ENCODE results near the gene CPNE7.

CPNE7 gene

GRCh38 chr16:89575247-89576152 lies at the start of gene CPNE7:
TSS of gene CPNE7 (plus strand) at chr16:89575758. CDS start at chr16:89575898, 140 bp downstream.
- DNase-seq: no peak

DNA sequence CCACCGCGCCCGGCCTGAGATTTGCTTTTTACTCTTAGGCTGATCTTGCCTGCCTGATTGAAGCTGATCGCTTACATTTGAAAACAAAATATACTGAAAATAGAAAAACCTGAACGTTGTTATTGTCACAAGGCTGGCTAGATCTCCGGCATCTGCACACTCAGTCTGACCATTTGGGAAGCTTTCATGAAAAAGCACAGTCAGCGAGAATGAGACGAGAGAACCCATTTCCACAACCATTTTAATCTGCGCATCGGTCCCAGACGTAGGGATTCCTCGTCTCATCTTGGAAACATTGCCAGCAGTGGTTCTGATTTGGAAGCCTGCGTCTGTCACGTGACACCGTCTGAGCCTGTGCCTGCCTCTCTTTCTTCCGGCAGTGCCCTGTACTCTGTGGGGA lies 46.5 kb upstream of the CPNE7 start:
- DNase-seq: no peak

GRCh38 chr16:89530401-89531381 lies 44.9 kb upstream of the CPNE7 start:
- no peak for DNase-seq

- no peak for DNase-seq
Measured at GRCh38 chr16:89531821-89532526, 43.6 kb upstream of the CPNE7 start.

- DNase-seq: no peak
Measured at GRCh38 chr16:89534252-89534756, 41.3 kb upstream of the CPNE7 start.

- DNase-seq: no peak
Measured at GRCh38 chr16:89536371-89536770, 39.2 kb upstream of the CPNE7 start.

GRCh38 chr16:89536886-89537548 lies 38.5 kb upstream of the CPNE7 start:
- DNase-seq: no peak

GRCh38 chr16:89537549-89537925 lies 38.0 kb upstream of the CPNE7 start:
- DNase-seq: no peak

GRCh38 chr16:89538286-89538685 lies 37.3 kb upstream of the CPNE7 start:
- DNase-seq: no peak

DNA sequence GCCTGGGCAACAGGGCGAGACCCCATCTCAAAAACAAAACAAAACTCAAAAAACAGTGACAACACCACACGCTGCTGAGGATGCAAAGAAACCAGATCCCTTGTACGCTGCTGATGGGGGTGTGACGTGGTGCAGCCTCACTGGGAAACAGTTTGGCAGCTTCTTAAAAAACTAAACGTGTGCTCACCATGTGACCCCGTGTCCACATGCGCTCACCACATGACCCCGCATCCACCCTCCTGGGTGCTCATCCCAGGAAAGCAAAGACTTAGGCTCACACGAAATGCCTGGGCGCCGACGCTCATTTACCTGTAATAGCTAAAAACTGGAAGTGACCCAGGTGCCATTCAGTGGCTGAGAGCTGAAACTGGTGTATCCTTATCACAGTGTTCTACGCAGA lies 35.0 kb upstream of the CPNE7 start:
- DNase-seq: no peak

GRCh38 chr16:89541792-89542191 lies 33.8 kb upstream of the CPNE7 start:
- no peak for DNase-seq

GRCh38 chr16:89544113-89544512 lies 31.4 kb upstream of the CPNE7 start:
- no peak for DNase-seq

GRCh38 chr16:89544713-89545043 lies 30.9 kb upstream of the CPNE7 start:
- no peak for DNase-seq

GRCh38 chr16:89545044-89545830 lies 30.3 kb upstream of the CPNE7 start:
- DNase-seq: no peak

DNA sequence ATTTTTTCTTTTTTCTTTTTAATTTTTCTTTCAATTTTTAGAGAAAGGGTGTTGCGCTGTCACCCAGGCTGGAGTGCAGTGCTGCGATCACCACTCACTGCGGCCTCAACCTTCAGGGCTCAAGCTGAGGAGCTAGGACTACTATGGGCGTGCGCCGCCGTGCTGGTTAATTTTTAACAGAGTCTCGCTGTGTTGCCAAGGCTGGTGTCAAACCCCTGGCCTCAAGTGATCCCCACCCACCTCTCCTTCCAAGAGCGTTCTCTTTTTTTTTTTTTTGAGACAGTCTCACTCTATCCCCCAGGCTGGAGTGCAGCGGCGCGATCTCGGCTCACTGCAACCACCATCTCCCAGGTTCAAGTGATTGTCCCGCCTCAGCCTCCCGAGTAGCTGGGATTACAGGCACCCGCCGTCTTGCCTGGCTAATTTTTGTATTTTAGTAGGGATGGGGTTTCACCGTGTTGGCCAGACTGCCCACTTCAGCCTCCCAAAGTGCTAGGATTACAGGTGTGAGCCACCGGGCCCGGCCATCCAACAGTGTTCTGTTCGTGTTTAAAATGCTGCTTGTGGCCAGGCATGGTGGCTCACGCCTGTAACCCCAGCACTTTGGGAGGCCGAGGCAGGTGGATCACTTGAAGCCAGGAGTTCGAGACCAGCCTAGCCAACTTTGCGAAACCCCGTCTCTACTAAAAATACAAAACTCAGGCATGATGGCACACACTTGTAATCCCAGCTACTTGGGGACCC lies 29.6 kb upstream of the CPNE7 start:
- no peak for DNase-seq

- no peak for DNase-seq
Measured at GRCh38 chr16:89546781-89547180, 28.8 kb upstream of the CPNE7 start.

DNA sequence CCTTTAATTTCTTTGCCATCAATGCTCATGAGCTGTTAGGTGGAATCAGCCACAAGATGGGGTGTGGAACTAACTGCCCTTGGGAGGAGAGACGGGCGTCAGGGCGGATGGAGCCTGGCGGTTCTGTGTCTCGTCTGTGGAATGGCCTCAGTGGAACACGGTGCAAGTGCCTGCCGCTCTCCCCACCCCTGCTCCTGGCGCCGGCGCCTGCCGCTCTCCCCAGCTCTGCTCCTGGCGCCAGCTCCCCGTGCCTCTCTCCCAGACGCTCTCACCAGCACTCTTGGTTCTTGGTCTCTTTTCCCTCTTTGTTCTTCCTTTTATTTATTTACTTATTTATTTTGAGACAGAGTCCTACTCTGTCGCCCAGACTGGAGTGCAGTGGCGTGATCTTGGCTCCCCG lies 28.3 kb upstream of the CPNE7 start:
- DNase-seq: no peak

DNA sequence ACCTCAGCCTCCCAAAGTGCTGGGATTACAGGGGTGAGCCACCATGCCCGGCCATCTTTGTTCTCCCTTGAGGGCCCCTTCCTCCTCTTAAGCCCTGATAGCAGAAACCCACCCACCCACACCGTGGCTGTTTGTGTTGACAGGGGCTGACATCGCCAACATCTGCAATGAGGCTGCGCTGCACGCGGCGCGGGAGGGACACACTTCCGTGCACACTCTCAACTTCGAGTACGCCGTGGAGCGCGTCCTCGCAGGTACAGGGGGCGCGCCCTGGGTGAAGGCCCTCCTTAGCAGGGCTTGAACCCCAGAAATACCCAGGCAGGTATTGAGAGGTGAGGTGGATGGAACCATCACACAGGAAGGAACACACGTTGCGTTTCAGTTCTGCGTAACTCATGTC lies 27.7 kb upstream of the CPNE7 start:
- DNase-seq: no peak

- DNase-seq: no peak
Measured at GRCh38 chr16:89548344-89549006, 27.1 kb upstream of the CPNE7 start.

DNA sequence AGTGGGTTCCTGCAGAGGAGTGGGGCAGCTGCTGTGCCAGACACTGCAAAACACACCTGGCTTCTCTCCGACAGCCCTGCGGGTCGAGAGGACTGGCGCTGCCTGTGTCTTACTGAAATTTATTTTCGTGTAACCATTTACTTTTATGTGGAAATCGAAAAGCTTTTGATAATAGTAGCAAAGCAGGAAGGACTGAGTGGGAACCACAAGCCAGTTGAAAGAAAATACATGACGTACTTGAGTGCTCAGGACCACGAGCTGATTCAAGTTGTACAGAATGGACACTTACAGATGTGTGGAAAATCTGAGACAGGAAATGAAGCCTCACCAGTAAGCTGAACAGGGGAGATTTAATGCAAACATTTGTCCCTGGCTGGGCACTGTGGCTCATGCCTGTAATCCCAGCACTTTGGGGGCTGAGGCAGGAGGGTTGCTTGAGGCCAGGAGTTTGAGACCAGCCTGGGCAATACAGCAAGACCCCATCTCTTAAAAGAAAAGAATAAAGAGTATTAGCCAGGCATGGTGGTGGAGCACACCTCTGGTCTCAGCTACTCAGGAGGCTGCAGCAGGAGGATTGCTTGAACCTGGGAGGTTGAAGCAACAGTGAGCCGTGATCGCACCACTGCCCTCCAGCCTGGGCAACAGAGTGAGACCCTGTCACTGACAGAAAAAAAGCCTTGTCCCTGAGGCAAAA lies 26.4 kb upstream of the CPNE7 start:
- no peak for DNase-seq

All from amniotic stem cell (primary cell).